Measurements from ENCODE around the gene ST8SIA2. TPM values are rescaled to one million over a fixed set of nuclear protein-coding genes. Genes with fewer than 3 reads are reported as not detected.

Gene ST8SIA2
- total RNA-seq, 1 donor from 2014 or later = 19.0 TPM

- Mint-ChIP-seq H3K36me3 (ENCODE audit: insufficient read depth) (peaks cover 6% of the 10 kb centered on the region), H3K4me1 (ENCODE audit: low read depth) (peaks cover 10% of the 10 kb centered on the region), H3K27me3 (no peaks in the 10 kb centered on the region), H3K9me3 (ENCODE audit: low read depth) (no peaks in the 10 kb centered on the region), H3K27ac (no peak overlapping the region), H3K4me3 (ENCODE audit: low read depth) (no peak overlapping the region)
- TF ChIP-seq CTCF (IDR thresholded peaks at IDR 0.05; ENCODE audit: unreplicated experiment) = no peak
- DNase-seq (ENCODE audit: low spot score, unreplicated experiment) = no peak
Measured at GRCh38 chr15:92411256-92411655, 17.6 kb downstream of the ST8SIA2 start.

- Mint-ChIP-seq H3K27me3 (no peaks in the 10 kb centered on the region), H3K4me1 (ENCODE audit: low read depth) (peaks cover 10% of the 10 kb centered on the region), H3K4me3 (ENCODE audit: low read depth) (no peak overlapping the region), H3K36me3 (ENCODE audit: insufficient read depth) (peaks cover 8% of the 10 kb centered on the region), H3K27ac (no peak overlapping the region), H3K9me3 (ENCODE audit: low read depth) (no peaks in the 10 kb centered on the region)
- DNase-seq (ENCODE audit: low spot score, unreplicated experiment) = no peak
- TF ChIP-seq CTCF (IDR thresholded peaks at IDR 0.05; ENCODE audit: unreplicated experiment) = no peak
Measured at GRCh38 chr15:92413510-92413909, 19.8 kb downstream of the ST8SIA2 start.

GRCh38 chr15:92415639-92416297, 22.1 kb downstream of the ST8SIA2 start:
- no peak for DNase-seq (ENCODE audit: low spot score, unreplicated experiment)
- no peak overlapping the region for H3K27ac Mint-ChIP-seq
- no peaks in the 10 kb centered on the region for H3K27me3 Mint-ChIP-seq
- no peak overlapping the region for H3K4me3 Mint-ChIP-seq (ENCODE audit: low read depth)
- H3K9me3 Mint-ChIP-seq (ENCODE audit: low read depth) = no peaks in the 10 kb centered on the region
- no peak for TF ChIP-seq CTCF (IDR thresholded peaks at IDR 0.05; ENCODE audit: unreplicated experiment)
- H3K36me3 Mint-ChIP-seq (ENCODE audit: insufficient read depth) = peaks cover 8% of the 10 kb centered on the region
- no peaks in the 10 kb centered on the region for H3K4me1 Mint-ChIP-seq (ENCODE audit: low read depth)

- peaks cover 8% of the 10 kb centered on the region for H3K36me3 Mint-ChIP-seq (ENCODE audit: insufficient read depth)
Measured at GRCh38 chr15:92416557-92416956, 22.9 kb downstream of the ST8SIA2 start.

GRCh38 chr15:92417716-92418115, 24.0 kb downstream of the ST8SIA2 start:
- Mint-ChIP-seq H3K36me3 (ENCODE audit: insufficient read depth) (peaks cover 12% of the 10 kb centered on the region), H3K27ac (no peak overlapping the region), H3K4me1 (ENCODE audit: low read depth) (no peaks in the 10 kb centered on the region), H3K4me3 (ENCODE audit: low read depth) (no peak overlapping the region), H3K9me3 (ENCODE audit: low read depth) (no peaks in the 10 kb centered on the region), H3K27me3 (no peaks in the 10 kb centered on the region)
- no peak for DNase-seq (ENCODE audit: low spot score, unreplicated experiment)
- TF ChIP-seq CTCF (IDR thresholded peaks at IDR 0.05; ENCODE audit: unreplicated experiment) = no peak

More at GRCh38 chr15:92416557-92416956, 22.9 kb downstream of the ST8SIA2 start:
- Mint-ChIP-seq H3K4me1 (ENCODE audit: low read depth) (no peaks in the 10 kb centered on the region), H3K4me3 (ENCODE audit: low read depth) (no peak overlapping the region), H3K9me3 (ENCODE audit: low read depth) (no peaks in the 10 kb centered on the region), H3K27me3 (no peaks in the 10 kb centered on the region), H3K27ac (no peak overlapping the region)
- TF ChIP-seq CTCF (IDR thresholded peaks at IDR 0.05; ENCODE audit: unreplicated experiment) = no peak
- DNase-seq (ENCODE audit: low spot score, unreplicated experiment) = no peak

All from progenitor cell of endocrine pancreas (in vitro differentiated cells).